OCI-LY3 (cell line): ENCODE results near the gene FMO5.

Experiments used
- EZH2phosphoT487 ChIP-seq: fragments of 200-600 bp; shearing (Covaris generic); IDR thresholded peaks from 2 replicates; pipeline ENCODE4 v1.6.1; 2018; ENCODE audit warnings: antibody characterized with exemption, mixed run types, low read depth
- TF ChIP-seq, protein P1 (sequence below): fragments of 200-600, 300-600 bp; sonication (generic); IDR thresholded peaks from 2 replicates; pipeline ENCODE4 v1.5.1; 2014; ENCODE audit warnings: antibody characterized with exemption, low read length, low read depth

DNA sequence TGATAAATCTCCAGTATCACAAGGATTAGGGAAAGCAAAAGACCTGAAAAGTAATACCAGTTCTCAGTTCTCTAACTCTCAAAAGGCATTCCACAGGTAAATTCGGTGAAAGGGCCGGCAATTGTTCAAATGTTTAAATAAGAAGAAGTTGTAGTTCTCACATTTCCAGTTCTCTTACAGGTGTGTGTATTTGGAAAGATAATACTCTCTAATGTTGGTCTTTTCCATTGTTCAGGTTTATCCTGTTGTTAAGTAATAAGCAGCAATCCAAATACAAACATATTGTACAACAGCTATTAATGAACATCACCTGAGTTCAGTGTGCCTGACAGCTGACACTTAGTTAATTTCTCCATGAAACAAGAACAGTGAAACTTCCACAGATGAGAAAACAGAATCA lies 39.7 kb downstream of the FMO5 start:
- TF ChIP-seq, protein P1, sequence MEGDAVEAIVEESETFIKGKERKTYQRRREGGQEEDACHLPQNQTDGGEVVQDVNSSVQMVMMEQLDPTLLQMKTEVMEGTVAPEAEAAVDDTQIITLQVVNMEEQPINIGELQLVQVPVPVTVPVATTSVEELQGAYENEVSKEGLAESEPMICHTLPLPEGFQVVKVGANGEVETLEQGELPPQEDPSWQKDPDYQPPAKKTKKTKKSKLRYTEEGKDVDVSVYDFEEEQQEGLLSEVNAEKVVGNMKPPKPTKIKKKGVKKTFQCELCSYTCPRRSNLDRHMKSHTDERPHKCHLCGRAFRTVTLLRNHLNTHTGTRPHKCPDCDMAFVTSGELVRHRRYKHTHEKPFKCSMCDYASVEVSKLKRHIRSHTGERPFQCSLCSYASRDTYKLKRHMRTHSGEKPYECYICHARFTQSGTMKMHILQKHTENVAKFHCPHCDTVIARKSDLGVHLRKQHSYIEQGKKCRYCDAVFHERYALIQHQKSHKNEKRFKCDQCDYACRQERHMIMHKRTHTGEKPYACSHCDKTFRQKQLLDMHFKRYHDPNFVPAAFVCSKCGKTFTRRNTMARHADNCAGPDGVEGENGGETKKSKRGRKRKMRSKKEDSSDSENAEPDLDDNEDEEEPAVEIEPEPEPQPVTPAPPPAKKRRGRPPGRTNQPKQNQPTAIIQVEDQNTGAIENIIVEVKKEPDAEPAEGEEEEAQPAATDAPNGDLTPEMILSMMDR = no peak
- TF ChIP-seq EZH2phosphoT487 = no peak
